ENCODE results near the gene KRT28.
A peak's percentile ranks its signal among the peaks of the same experiment; 100 is the strongest.

Gene KRT28

GRCh38 chr17:40799859-40800258 is at the start of gene KRT28:
Gene KRT28 (minus strand): TSS chr17:40799959. CDS start chr17:40799893, 66 bp downstream.
- DNase-seq (no peak), ATAC-seq (no peak)

- DNase-seq, result no peak
- ATAC-seq, result no peak
These were observed 49.0 kb upstream of the KRT28 start for GRCh38 chr17:40848583-40849235.

DNA sequence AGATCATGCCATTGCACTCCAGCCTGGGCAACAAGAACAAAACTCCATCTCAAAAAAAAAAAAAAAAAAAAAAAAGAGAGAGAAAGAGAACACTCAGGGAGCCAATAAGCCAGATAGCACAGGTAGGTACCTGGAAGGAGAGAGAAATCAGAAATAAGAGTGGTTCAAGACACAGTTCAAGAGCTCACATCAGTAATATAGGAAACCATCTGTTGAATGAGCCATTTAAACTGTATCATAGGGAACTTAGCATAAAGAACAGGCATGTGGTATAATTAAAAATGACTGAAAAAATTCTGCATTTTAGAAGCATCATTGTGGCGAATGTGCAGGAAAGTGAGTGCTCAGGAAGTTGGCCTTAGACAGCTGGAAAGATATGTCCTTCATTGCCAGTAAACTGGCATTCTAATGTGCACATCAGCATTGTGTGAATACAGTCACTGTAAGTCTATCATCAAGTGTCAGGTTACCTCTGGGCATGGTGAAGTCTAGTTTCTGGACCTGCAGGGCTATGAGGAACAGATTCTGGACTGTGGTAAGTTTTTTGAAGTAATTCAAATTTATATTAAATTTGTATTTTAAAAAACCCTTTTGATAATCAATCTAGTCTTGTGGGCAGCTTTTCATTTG is 46.9 kb upstream of the KRT28 start:
- DNase-seq (no peak), ATAC-seq (no peak)

GRCh38 chr17:40844671-40845107 is 44.9 kb upstream of the KRT28 start:
- no peak for ATAC-seq
- DNase-seq, result no peak

- DNase-seq (no peak), ATAC-seq (no peak)
These were observed 43.5 kb upstream of the KRT28 start for GRCh38 chr17:40843242-40843641.

- no peak for DNase-seq
These were observed 41.5 kb upstream of the KRT28 start for GRCh38 chr17:40841246-40841645.

GRCh38 chr17:40839194-40839593 is 39.4 kb upstream of the KRT28 start:
- DNase-seq (no peak), ATAC-seq (no peak)

More at GRCh38 chr17:40841246-40841645, 41.5 kb upstream of the KRT28 start:
- ATAC-seq, result no peak

DNA sequence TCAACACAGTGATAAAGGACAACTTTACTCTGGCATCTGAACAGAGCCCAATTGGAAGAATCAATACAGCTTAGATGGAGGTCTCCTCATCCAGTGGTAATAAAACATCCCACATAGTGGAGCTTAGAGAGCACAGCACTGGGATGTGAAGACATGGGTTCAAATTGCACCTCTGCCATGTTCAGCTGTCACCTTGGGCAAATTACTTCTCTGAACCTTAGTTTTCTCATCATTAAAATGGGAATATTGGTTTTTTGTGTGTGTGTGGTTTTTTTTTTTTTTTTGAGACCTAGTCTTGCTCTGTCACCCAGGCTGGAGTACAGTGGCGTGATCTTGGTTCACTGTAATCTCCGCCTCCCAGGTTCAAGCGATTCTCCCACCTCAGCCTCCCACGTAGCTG is 36.3 kb upstream of the KRT28 start:
- no peak for DNase-seq
- ATAC-seq, result no peak

GRCh38 chr17:40833882-40834281 is 34.1 kb upstream of the KRT28 start:
- no peak for DNase-seq
- ATAC-seq, result no peak

DNA sequence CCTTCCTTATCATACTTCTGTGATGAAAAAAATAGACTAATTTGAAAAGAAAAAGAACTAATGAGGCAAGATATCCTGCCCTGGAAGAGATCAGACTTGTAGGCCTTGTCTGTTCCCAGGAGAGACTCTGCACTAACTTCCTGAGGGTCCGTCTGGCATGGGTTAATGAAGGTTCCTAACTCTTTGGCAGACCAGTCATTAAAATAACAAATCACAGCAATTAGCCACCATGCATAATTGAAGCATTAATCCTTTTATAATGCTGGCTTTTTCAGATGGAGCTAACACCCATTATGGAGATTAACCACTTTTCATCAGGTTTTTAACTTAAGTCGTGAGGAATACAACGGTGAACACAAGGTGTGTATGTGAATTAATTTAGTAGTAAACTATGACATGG is 33.1 kb upstream of the KRT28 start:
- ATAC-seq (no peak), DNase-seq (no peak)

- DNase-seq, result no peak
- no peak for ATAC-seq
These were observed 30.5 kb upstream of the KRT28 start for GRCh38 chr17:40830085-40830776.

GRCh38 chr17:40828454-40829044 is 28.8 kb upstream of the KRT28 start:
- ATAC-seq (no peak), DNase-seq (no peak)

DNA sequence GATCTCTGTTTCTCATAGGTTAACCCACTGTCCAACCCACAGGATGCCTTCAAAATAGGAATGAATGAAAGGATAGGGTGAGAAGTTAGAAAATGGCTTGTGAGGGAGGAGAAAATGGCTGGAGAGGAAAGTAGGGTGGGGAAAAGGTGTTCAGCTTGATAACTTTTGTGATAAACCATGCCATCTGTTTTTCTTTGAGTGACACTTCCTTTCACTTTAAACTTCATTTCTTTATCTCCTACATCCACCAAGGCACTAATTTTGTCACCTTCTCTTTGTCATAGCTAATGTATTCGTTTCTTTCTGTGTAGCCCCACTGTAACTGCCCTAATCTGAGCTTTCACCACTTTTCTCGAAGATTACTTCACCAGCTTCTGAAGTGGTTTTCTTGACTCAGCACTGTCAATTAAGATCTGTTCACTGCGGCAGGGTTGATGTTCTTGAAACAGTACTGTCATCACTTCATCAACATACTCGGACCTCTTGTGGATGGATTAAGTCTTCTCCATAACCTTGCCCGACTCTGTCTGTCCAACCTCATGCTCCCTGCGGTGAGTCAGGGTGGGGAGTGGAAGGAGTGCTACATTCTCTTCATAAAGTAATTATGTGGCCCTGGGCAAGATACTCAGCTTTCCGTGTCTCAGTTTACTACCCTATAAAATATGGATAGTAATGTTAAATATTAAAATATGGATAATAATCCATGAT is 28.1 kb upstream of the KRT28 start:
- ATAC-seq, result peak; percentile 65
- no peak for DNase-seq

- no peak for ATAC-seq
- no peak for DNase-seq
These were observed 25.8 kb upstream of the KRT28 start for GRCh38 chr17:40825599-40825998.

- no peak for DNase-seq
- no peak for ATAC-seq
These were observed 24.5 kb upstream of the KRT28 start for GRCh38 chr17:40824015-40824832.

DNA sequence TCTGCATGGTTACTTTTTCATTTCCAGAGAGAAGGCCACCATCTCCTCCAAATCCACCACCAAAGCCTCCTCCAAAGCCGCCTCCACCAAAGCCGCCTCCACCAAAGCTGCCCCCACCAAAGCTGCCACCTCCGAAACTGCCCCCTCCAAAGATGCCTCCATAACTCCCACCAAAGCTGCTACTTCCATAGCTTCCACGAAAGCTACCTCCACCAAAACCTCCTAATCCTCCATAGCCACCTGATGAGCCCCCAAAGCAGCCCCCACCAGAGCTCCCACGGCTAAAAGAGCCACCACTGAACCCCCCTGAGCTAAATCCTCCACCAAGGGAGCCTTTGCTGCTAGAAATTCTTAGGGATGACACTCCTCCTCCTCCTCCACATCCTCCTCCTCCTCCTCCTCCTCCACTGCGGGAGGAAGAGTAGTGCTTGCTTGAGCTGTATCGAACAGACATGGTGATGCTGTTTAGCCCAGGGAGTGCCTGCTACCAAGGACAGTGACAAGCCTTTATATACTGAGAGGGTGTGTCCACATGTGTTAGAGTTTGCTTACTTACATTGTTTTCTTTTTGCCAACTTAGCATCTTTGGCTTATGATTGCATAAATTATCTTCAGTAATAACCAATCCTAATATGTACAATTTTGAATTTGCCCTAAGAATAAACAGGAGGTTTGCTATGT is 22.5 kb upstream of the KRT28 start, which contains the start of gene KRT10:
TSS of gene KRT10 (minus strand) at position 483 of the 681 bp plus-strand sequence. CDS start at position 454, 29 bp downstream.
- ATAC-seq, result no peak
- no peak for DNase-seq

- DNase-seq (no peak), ATAC-seq (no peak)
These were observed 21.8 kb upstream of the KRT28 start for GRCh38 chr17:40821536-40821935.

- no peak for ATAC-seq
These were observed 20.6 kb upstream of the KRT28 start for GRCh38 chr17:40820228-40820838.

GRCh38 chr17:40819528-40820125 is 19.9 kb upstream of the KRT28 start:
- DNase-seq (no peak), ATAC-seq (no peak)

More at GRCh38 chr17:40820228-40820838, 20.6 kb upstream of the KRT28 start:
- no peak for DNase-seq
